ENCODE data around the gene FAM118A. TPM values are rescaled to one million over a fixed set of nuclear protein-coding genes. Genes with fewer than 3 reads are reported as not detected.
"Not testable (repeated sequence)": the region's sequence is repeated elsewhere in the genome, so short reads cannot be mapped to it uniquely, and the experiment has no call there.

The FAM118A gene
- total RNA-seq, 1 experiment from 2014 or later = 21.3 TPM

GRCh38 chr22:45309422-45310227 is at the start of gene FAM118A (continued):
- TF ChIP-seq NFYB (CRISPR knock-in tag; conservative IDR thresholded peaks at IDR 0.05; ENCODE audit: low read depth) (no peak; the same call in 1 of the 2 replicates), TEAD4 (CRISPR knock-in tag; IDR thresholded peaks at IDR 0.05) (no peak), ZMAT4 (CRISPR knock-in tag; IDR thresholded peaks at IDR 0.05) (no peak), RELA (CRISPR knock-in tag; IDR thresholded peaks at IDR 0.05; ENCODE audit: borderline replicate concordance) (no peak), EMX1 (CRISPR knock-in tag; IDR thresholded peaks at IDR 0.05) (no peak), PRRX2 (CRISPR knock-in tag; IDR thresholded peaks at IDR 0.05) (no peak), CBFB (CRISPR knock-in tag; IDR thresholded peaks at IDR 0.05; ENCODE audit: low read depth) (no peak), TEAD1 (CRISPR knock-in tag; IDR thresholded peaks at IDR 0.05) (no peak), FOXJ3 (CRISPR knock-in tag; IDR thresholded peaks at IDR 0.05; ENCODE audit: borderline replicate concordance) (no peak), ETV6 (CRISPR knock-in tag; IDR thresholded peaks at IDR 0.05) (peak; percentile 71; the same call in 1 of the 2 replicates)
- TF ChIP-seq, protein P1, sequence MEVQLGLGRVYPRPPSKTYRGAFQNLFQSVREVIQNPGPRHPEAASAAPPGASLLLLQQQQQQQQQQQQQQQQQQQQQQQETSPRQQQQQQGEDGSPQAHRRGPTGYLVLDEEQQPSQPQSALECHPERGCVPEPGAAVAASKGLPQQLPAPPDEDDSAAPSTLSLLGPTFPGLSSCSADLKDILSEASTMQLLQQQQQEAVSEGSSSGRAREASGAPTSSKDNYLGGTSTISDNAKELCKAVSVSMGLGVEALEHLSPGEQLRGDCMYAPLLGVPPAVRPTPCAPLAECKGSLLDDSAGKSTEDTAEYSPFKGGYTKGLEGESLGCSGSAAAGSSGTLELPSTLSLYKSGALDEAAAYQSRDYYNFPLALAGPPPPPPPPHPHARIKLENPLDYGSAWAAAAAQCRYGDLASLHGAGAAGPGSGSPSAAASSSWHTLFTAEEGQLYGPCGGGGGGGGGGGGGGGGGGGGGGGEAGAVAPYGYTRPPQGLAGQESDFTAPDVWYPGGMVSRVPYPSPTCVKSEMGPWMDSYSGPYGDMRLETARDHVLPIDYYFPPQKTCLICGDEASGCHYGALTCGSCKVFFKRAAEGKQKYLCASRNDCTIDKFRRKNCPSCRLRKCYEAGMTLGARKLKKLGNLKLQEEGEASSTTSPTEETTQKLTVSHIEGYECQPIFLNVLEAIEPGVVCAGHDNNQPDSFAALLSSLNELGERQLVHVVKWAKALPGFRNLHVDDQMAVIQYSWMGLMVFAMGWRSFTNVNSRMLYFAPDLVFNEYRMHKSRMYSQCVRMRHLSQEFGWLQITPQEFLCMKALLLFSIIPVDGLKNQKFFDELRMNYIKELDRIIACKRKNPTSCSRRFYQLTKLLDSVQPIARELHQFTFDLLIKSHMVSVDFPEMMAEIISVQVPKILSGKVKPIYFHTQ (CRISPR knock-in tag; IDR thresholded peaks at IDR 0.05) = no peak
- TF ChIP-seq, protein P2, sequence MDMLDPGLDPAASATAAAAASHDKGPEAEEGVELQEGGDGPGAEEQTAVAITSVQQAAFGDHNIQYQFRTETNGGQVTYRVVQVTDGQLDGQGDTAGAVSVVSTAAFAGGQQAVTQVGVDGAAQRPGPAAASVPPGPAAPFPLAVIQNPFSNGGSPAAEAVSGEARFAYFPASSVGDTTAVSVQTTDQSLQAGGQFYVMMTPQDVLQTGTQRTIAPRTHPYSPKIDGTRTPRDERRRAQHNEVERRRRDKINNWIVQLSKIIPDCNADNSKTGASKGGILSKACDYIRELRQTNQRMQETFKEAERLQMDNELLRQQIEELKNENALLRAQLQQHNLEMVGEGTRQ (CRISPR knock-in tag; IDR thresholded peaks at IDR 0.05) = no peak
- TF ChIP-seq, protein P3, sequence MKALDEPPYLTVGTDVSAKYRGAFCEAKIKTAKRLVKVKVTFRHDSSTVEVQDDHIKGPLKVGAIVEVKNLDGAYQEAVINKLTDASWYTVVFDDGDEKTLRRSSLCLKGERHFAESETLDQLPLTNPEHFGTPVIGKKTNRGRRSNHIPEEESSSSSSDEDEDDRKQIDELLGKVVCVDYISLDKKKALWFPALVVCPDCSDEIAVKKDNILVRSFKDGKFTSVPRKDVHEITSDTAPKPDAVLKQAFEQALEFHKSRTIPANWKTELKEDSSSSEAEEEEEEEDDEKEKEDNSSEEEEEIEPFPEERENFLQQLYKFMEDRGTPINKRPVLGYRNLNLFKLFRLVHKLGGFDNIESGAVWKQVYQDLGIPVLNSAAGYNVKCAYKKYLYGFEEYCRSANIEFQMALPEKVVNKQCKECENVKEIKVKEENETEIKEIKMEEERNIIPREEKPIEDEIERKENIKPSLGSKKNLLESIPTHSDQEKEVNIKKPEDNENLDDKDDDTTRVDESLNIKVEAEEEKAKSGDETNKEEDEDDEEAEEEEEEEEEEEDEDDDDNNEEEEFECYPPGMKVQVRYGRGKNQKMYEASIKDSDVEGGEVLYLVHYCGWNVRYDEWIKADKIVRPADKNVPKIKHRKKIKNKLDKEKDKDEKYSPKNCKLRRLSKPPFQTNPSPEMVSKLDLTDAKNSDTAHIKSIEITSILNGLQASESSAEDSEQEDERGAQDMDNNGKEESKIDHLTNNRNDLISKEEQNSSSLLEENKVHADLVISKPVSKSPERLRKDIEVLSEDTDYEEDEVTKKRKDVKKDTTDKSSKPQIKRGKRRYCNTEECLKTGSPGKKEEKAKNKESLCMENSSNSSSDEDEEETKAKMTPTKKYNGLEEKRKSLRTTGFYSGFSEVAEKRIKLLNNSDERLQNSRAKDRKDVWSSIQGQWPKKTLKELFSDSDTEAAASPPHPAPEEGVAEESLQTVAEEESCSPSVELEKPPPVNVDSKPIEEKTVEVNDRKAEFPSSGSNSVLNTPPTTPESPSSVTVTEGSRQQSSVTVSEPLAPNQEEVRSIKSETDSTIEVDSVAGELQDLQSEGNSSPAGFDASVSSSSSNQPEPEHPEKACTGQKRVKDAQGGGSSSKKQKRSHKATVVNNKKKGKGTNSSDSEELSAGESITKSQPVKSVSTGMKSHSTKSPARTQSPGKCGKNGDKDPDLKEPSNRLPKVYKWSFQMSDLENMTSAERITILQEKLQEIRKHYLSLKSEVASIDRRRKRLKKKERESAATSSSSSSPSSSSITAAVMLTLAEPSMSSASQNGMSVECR (CRISPR knock-in tag; IDR thresholded peaks at IDR 0.05; ENCODE audit: borderline replicate concordance) = no peak

DNA sequence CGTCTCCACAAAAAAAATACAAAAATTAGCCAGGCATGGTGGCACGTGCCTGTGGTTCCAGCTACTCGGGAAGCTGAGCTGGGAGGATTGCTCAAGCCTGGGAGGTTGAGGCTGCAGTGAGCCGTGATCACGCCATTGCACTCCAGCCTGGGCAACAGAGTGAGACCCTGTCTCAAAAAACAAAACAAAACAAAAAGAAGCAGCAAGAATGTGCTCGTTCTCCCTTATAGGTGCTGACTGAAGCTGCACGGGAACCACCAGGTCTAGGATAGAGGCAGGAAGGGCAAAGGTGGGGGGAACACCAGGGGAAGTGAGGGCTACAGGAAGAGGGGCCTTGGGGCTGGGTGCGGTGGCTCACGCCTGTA is 49.4 kb upstream of the FAM118A start:
- DNase-seq (ENCODE audit: low spot score); H3K4me3 Mint-ChIP-seq; POLR2A ChIA-PET; H3K4me1 Mint-ChIP-seq; CTCF ChIA-PET; H3K27ac Mint-ChIP-seq; H3K36me3 Mint-ChIP-seq; ATAC-seq: not testable (repeated sequence)
- peaks cover 25% of the 10 kb centered on the region for H3K27me3 Mint-ChIP-seq (ENCODE audit: low read depth)
- H3K9me3 Mint-ChIP-seq = peaks cover 16% of the 10 kb centered on the region
- peak; percentile 39; the same call in 1 of the 2 replicates for TF ChIP-seq ZNF121 (CRISPR knock-in tag; IDR thresholded peaks at IDR 0.05)

All from WTC11 (cell line).